CD4-positive, alpha-beta T cell treated with Interleukin-17A for 1 hour (primary cell): Measurements from ENCODE around the gene LPIN3.
A peak's percentile ranks its signal among the peaks of the same experiment; 100 is the strongest.

Experiments
- DNase-seq: peaks from one replicate; pipeline ENCODE4 v3.0.0-alpha.2; 2020

LPIN3 gene

DNA sequence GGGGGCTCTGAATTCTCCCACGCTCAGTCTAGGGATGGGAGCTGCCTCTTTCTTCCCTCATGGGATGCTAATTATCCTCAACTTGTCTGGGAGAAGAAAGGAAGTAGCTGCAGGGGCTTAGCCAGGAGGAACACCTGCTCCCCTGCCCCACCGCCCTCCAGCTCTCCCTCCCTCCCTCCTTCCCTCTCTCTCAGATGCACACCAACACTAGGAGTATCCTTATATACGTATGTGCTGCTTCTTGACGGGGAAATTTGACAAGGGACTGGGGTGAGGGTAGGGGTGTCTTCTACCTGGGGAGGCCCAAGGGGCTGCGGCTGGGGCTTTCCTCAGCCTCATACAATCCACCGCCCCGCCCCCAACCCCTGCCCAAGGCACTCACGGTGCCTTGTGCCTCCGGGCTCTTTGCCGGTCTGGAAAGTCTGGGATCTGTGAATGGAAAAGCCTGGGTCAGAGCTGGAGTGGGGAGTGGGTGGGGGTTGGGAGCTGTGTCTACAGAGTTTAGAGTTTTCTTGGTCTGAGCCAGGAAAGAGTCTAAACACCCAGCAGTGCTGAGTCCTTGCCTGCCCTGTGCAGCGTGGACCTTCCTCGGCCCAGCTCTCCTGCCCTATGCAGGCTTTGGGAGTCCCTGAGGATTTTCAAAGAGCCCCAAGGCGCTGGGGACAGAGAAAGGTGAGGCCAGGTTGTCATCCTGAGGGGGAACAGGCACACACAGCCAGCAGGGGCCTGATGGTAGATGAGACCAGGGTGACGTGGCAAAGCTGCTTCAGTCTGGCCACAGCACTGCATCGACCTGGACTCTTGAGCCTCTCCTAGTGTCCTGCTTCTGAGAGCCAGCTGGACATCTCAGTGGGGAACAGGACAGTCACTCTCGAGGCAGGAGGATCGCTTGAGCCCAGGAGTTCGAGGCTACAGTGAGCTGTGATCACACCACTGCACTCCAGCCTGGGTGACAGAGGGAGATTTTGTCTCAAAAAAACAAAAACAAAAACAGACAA, 55.3 kb downstream of the LPIN3 start:
- DNase-seq, result no peak

DNA sequence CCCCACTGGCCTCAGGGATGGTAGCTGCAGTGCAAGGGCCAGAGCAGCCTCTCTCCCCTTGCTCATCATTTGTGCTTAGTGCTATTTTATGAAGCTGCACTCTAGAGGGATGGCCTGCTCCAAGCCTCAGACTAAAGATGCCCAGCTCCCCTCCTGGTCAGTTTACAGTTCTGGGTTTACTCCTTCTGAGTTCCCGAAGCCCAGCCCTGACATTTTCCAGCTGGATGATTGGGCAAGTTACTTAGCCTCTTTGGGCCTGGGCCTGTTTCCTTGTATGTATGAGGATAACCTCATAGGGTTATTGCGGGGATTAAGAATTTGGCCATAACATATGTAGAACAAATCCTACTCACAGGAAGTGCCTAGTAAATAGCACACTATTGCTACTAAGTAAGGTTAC, 57.8 kb downstream of the LPIN3 start:
- no peak for DNase-seq

DNA sequence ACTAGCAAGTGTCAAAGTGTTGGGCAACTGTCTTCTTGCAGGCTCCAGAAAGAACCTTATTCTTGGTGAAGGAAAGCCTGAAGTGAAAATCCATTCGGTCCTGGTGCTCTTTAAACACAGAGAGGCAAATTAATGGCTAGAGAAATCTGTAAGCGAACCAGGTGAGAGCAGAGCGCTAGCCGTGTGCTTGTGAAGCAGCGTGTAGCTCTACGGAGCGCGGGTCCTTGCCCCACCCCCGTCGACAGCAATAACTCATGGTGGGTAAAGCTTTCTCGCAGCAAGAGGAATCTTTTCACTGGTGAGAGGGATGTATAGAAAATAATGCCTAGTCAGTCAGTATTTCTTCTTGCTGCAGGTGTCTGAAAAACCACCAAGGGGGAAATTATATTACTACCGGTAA, 63.0 kb downstream of the LPIN3 start:
- DNase-seq, result no peak

DNA sequence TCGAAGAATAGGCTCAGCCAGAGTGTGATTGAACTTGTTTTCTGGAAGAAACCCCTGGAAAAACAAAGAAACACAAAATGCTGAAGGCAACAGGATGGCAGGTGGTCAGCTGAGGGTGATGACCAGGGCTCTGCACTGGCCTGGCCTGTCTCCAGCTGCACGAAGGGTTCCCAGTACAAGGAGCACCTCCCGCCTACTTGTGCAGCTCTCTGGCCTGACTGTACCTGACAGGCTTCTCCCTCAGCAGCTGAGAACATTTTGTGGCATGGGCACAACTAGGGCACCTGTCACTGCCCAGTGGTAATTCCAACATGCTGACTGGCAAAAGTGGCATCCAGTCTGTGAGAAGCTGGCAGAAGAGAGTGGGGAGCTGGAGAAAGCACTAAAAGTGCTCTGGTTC, 64.8 kb downstream of the LPIN3 start:
- DNase-seq, result no peak

DNA sequence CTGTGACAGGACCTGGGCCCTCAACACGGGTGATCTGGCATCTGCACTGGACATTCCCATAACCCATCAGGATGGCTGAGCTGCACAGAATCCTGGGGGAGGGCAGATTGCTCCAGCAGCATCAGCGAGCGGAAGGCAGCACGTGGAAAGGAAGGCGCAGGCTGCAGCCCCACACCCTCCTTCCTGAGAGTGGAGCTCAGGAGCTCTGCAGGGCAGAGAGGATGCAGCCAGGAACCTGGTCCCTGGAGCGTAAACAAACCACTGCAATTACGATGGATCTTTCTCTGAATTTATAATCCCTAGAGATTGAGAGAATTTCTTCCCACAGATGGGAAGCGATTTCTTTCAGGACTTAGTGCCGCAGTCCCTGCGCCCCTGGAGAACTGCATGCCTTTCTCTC, 65.7 kb downstream of the LPIN3 start:
- no peak for DNase-seq

DNA sequence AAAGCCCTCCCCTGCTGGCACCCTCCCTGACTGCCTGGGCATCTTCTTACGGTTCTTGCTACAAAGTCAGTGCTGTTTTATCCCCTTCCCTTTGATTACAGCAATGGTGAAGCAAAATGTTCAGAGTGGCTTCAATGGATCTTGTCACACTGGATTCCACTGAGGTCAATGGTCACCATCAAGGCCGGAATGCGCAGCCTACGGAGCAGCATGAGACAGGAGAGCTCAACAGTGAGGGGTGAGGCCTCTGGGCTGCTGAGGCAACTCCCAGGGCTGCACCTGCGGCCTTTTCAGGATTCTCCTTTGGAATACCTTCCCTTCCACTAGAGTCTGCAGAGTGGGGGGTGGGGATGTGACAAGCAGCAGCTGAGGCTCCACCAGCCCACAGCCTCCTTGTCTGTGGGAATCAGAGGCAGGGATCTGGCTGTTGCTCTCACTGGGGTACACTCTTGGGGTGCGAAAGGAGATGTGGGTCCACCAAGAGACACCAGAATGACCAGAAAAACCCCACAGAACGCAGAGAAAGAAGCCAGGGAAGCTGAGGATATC, 66.3 kb downstream of the LPIN3 start:
- DNase-seq, result no peak

DNA sequence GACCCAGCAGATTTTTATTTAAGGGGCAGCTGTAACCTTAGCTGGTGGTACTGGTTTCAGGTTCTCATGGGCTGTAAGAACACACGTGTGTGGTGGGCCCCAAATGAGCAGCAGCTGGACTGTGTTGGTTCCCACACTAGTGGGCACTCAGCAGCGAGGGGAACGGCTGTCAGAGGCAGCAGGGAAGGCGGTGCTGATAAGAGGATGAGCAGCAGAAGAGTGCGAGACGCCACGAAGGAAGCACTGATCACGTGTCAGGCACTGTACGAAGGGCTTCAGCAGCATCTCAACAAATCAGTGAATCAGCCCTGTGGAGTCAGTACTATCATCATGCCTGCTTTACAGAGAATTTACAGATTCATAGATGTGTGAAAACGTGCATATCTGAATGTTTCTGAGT, 67.0 kb downstream of the LPIN3 start:
- DNase-seq, result no peak

DNA sequence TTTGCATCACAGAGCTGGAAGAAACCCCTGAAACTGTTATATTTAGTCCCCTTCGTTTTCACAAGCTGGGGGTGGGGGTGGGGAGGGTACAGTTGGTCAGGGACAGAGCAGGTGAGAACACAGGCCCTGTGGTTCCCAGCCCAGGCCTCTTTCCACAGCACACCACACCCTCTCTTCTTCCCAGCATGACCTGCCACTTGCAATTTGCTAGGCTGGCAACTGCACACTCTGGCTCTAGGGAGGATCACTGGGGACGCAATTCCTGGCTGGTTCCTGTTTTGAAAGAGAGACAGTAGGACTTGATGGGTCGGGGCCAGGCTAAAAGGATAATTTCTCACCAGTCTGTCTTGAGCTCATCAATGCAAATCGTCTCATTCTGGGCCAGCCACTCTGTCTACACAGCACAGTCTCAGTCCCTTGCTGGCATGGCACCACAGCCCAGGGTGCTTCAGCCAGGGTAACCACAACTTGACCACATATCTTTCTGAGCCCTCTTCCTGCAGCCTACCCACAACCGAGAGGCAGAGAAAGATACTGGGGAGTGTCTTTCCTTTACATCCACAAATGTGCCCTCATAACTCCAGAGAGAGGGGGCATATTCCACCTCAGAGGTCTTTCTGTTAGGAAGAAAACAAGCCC, 67.7 kb downstream of the LPIN3 start:
- peak; percentile 8 for DNase-seq

DNA sequence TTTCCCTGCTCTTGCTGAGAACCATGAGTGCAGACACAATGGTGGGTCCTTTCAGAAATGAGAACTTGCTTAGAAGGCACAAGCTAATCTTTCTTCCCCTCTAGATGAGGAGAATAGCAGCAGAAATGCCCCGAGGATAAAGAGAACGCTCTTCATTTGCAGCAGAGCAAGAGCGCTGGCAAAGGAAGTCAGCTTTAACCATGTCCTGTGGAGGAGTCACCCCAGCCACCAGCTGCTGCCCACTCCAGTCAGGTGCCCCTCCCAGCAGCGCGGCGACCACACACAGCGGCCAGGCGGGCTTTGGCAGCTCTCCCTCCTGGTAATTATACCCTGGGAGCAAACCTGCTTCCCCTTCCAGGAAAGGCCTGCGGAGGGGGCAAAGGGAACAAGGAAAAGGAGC, 68.4 kb downstream of the LPIN3 start:
- DNase-seq, result no peak
